IPS-15b (cell line): ENCODE measurements around the gene RNF157.
"Not testable (repeated sequence)": the region's sequence is repeated elsewhere in the genome, so short reads cannot be mapped to it uniquely, and the experiment has no call there.

Experiments
- H3K27me3 ChIP-seq: one replicate; pipeline ENCODE4 v1.6.1; 2013; ENCODE audit warnings: low read length; ENCODE audit not compliant: control insufficient read depth, insufficient read depth
- H3K36me3 ChIP-seq: one replicate; pipeline ENCODE4 v1.6.1; 2013; ENCODE audit warnings: low read length; ENCODE audit not compliant: control insufficient read depth, insufficient read depth
- H3K4me1 ChIP-seq: one replicate; pipeline ENCODE4 v1.6.1; 2013; ENCODE audit warnings: mild to moderate bottlenecking, low read length; ENCODE audit not compliant: control insufficient read depth, insufficient read depth
- H3K4me3 ChIP-seq: one replicate; pipeline ENCODE4 v1.5.1; 2013; ENCODE audit warnings: low read depth, low read length
- H3K9ac ChIP-seq: one replicate; pipeline ENCODE4 v1.6.1; 2013; ENCODE audit warnings: low read depth, mild to moderate bottlenecking, low read length
- H3K9me3 ChIP-seq: one replicate; pipeline ENCODE4 v1.6.1; 2013; ENCODE audit warnings: mild to moderate bottlenecking, low read length; ENCODE audit not compliant: control insufficient read depth, insufficient read depth

Gene RNF157

GRCh38 chr17:76256430-76257050 is 16.2 kb upstream of the RNF157 start:
- H3K27me3 ChIP-seq, H3K4me1 ChIP-seq, H3K9ac ChIP-seq, H3K4me3 ChIP-seq, H3K9me3 ChIP-seq, H3K36me3 ChIP-seq: not testable (repeated sequence)

GRCh38 chr17:76255801-76256429 is 15.6 kb upstream of the RNF157 start:
- Histone ChIP-seq H3K36me3 (no peaks in the 10 kb centered on the region), H3K4me1 (no peaks in the 10 kb centered on the region), H3K9ac (no peak overlapping the region), H3K27me3 (no peaks in the 10 kb centered on the region), H3K9me3 (no peaks in the 10 kb centered on the region), H3K4me3 (no peak overlapping the region)

- H3K9me3 ChIP-seq = no peaks in the 10 kb centered on the region
- no peaks in the 10 kb centered on the region for H3K36me3 ChIP-seq
- H3K4me1 ChIP-seq = no peaks in the 10 kb centered on the region
- no peaks in the 10 kb centered on the region for H3K27me3 ChIP-seq
- H3K9ac ChIP-seq = no peak overlapping the region
- no peak overlapping the region for H3K4me3 ChIP-seq
These were observed 14.0 kb upstream of the RNF157 start for GRCh38 chr17:76254275-76254674.

- no peak overlapping the region for H3K4me3 ChIP-seq
- no peaks in the 10 kb centered on the region for H3K9me3 ChIP-seq
- no peak overlapping the region for H3K9ac ChIP-seq
- H3K27me3 ChIP-seq = no peaks in the 10 kb centered on the region
- no peaks in the 10 kb centered on the region for H3K36me3 ChIP-seq
- H3K4me1 ChIP-seq = no peaks in the 10 kb centered on the region
These were observed 13.5 kb upstream of the RNF157 start for GRCh38 chr17:76253841-76254240.

GRCh38 chr17:76252967-76253766 is 12.9 kb upstream of the RNF157 start:
- H3K9me3 ChIP-seq, H3K36me3 ChIP-seq, H3K9ac ChIP-seq, H3K4me3 ChIP-seq, H3K27me3 ChIP-seq, H3K4me1 ChIP-seq: not testable (repeated sequence)

- H3K9ac ChIP-seq = no peak overlapping the region
- no peak overlapping the region for H3K4me3 ChIP-seq
- H3K9me3 ChIP-seq = no peaks in the 10 kb centered on the region
- no peaks in the 10 kb centered on the region for H3K4me1 ChIP-seq
- H3K36me3 ChIP-seq = no peaks in the 10 kb centered on the region
- H3K27me3 ChIP-seq = no peaks in the 10 kb centered on the region
These were observed 12.0 kb upstream of the RNF157 start for GRCh38 chr17:76252040-76252954.

- Histone ChIP-seq H3K9ac (no peak overlapping the region), H3K9me3 (no peaks in the 10 kb centered on the region), H3K4me3 (no peak overlapping the region), H3K4me1 (no peaks in the 10 kb centered on the region), H3K27me3 (no peaks in the 10 kb centered on the region), H3K36me3 (no peaks in the 10 kb centered on the region)
These were observed 11.3 kb upstream of the RNF157 start for GRCh38 chr17:76251478-76252039.

GRCh38 chr17:76250141-76250540 is 9.8 kb upstream of the RNF157 start:
- H3K4me3 ChIP-seq = no peak overlapping the region
- H3K9me3 ChIP-seq = no peaks in the 10 kb centered on the region
- no peak overlapping the region for H3K9ac ChIP-seq
- no peaks in the 10 kb centered on the region for H3K36me3 ChIP-seq
- H3K27me3 ChIP-seq = no peaks in the 10 kb centered on the region
- peaks cover 2% of the 10 kb centered on the region for H3K4me1 ChIP-seq

GRCh38 chr17:76248013-76248782 is 7.9 kb upstream of the RNF157 start:
- no peaks in the 10 kb centered on the region for H3K36me3 ChIP-seq
- peaks cover 2% of the 10 kb centered on the region for H3K4me1 ChIP-seq
- H3K4me3 ChIP-seq = no peak overlapping the region
- H3K9ac ChIP-seq = no peak overlapping the region
- H3K27me3 ChIP-seq = no peaks in the 10 kb centered on the region
- no peaks in the 10 kb centered on the region for H3K9me3 ChIP-seq

GRCh38 chr17:76247304-76247703 is 7.0 kb upstream of the RNF157 start:
- peaks cover 4% of the 10 kb centered on the region for H3K27me3 ChIP-seq
- H3K9me3 ChIP-seq = no peaks in the 10 kb centered on the region
- H3K9ac ChIP-seq = no peak overlapping the region
- H3K36me3 ChIP-seq = no peaks in the 10 kb centered on the region
- no peak overlapping the region for H3K4me3 ChIP-seq
- H3K4me1 ChIP-seq = peaks cover 2% of the 10 kb centered on the region
